ENCODE data around the gene PSME4.
"Not testable (repeated sequence)": the region's sequence is repeated elsewhere in the genome, so short reads cannot be mapped to it uniquely, and the experiment has no call there.

PSME4 gene

DNA sequence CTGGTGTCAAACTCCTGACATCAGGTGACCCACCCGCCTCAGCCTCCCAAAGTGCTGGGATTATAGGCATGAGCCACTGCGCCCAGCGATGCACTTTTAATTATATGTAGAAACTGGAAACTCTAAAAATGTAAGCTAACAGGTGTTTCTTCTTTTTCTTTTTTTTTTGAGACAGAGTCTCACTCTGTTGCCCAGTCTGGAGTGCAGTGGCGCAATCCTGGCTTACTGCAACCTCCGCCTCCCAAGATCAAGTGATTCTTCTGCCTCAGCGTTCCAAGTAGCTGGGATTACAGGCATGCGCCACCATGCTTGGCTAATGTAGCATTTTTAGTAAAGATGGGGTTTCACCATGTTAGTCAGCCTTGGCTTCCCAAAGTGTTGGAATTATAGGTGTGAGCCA, 129.1 kb downstream of the PSME4 start:
- not testable (repeated sequence) for DNase-seq

DNA sequence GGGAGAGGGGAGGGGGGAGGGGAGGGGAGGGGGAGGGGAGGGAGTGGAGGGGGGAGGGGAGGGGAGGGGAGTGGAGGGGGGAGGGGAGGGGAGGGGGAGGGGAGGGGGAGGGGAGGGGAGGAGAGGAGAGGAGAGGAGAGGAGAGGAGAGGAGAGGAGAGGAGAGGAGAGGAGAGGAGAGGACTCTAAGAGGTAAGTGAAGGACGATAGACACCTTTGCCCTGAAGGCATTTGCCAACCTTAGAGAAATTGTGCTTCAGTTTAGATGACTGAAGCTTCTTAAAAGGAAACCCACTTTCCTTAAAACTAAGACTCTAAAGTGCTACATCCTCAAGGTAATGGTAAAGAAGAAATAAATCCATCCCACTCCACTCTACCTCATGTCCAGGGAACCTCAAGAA, 130.2 kb downstream of the PSME4 start:
- no peak for DNase-seq

DNA sequence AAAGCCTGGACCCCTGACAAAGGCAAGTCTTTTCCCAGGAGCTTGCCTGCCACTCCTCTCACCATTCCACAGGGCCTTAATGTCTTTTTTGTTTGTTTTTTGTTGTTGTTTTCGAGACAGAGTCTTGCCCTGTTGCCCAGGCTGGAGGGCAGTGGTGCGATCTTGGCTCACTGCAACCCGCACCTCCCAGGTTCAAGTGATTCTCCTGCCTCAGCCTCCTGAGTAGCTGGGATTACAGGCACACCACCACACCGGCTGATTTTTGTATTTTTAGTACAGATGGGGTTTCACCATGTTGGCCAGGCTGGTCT, 140.9 kb downstream of the PSME4 start:
- DNase-seq, result not testable (repeated sequence)

DNA sequence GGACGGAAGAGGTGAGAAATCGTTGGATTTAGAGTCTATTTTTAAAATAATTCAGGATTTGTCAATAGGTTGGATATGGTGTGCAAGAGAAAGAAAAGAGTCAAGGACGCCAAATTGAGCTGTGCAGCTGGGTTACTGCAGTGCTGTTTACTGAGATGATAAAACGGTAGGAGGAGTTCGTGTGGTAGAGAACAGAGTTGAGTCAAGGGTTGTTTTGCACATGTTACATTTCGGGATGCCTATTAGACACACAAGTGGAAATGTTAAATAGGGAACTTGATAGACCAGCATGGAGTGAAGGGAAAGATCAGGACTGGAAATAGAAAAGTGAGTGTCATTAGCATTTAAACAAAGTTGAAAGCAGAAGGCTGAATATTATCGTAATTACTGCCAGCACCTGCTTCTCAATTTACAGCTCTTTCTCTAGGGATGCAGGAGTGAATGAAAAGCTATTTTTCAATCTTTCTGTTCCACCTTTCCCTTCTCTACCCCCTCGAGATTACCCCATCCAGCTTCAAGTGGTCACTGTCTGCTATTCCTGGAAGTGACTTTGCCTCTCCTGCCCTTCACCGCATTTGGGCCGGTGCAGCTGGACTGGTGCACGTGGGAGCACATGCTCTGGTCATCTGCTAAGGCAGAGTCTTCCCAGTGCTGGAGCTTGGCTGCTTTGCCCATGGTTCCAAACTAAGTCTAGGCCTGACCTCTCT, 141.4 kb downstream of the PSME4 start:
- no peak for DNase-seq

DNA sequence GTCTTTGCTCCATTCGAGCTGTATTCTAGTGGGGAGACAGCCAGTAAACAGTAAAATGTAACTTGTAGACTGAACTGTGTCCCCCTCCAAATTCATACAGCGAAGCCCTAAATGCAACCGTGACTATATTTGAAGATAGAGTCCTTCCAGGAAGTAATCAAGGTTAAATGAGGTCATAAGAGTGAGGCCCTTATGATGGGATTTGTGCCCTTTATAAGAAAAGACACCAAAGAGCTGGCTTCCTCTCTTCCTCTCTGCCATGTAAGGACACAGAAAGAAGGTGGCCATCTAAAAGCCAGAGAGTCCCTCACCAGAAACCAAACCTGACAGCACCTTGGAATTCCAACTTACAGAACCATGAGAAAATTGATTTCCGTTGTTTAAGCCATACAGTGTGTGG, 142.5 kb downstream of the PSME4 start:
- no peak for DNase-seq

DNA sequence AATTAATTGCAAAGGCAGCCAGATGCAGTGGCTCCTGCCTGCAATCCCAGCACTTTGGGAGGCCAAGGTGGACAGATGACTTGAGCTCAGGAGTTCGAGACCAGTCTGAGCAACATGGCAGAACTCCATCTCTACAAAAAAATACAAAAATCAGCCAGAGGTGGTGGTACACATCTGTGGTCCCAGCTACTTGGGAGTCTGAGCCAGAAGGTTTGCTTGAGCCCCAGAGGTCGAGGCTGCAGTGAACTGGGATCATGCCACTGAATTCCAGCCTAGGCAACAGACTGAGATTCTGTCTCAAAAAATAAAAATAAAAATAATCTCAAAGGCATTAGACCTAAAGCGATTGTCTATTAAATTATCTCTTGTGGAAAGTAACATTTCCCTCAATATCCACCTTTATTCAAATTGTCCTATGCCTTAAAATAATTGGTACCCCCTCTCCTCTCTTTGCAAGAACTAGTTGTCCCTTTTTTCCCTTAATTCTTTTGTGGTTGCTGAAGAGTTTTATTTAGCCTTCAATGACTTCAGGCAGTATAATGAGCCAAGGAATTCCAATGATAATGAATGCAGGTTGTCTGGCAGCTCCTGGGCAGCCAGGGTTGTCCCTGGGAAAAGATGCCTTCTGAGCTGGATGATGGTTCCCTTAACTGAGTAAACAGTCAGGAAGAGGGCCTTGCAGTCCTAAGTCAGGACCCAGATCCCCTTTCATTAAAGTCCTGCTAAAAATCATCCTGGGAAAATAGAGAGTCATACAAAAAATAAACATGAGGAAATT, 143.2 kb downstream of the PSME4 start:
- no peak for DNase-seq

DNA sequence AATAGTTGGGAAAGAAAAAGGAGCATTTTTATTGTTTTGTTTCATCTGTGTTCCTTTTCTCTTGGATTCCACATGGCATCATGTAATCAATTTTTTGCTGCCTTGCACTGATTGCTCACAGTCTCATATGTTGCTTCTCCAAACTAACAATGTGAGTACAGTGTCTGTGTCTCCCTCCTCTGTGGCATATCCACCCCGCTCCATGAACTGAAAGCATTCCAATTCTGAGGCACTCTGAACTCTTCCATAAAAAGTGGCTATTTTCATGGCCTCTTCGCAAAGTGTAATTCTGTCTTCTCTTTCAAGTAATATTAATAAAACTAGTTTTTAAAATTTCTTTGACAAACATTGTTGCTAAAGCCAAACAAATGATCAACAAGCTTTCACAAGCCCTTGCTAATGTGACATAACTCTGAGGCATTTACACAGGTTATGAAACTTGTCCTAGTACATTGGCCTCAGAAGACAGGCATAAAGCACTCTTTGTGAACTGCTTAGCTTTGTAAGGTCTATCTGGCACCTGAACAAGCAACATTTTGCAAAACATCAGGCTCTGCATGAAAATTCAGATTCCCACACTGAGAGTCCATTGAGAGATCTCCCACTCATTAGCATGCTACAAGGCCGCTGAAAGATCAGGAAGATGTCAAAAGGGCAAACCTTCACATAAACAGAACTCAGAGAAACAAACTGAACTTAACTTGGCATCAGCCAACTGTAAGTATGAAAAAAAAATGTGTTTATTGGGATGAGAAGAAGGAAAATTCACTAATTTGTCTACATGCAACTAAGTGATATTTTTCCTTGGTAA, 144.0 kb downstream of the PSME4 start:
- DNase-seq, result no peak

DNA sequence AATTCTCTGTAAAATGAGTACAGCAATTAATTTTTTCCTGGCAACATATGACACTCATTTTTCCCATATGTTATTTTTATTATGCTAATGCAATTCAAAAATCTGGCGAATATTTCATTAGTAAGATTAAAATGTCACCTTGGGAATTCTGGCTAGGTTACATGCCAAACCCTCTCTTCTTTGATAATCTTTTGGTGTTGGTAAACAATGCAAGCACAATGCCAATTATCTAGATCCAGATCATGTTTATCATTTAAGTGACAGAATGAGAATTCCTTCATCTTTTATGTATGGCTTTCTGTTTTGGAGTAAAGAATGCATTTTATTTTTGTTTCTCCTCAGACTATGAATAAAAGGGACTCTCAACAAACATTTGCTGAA, 144.8 kb downstream of the PSME4 start:
- no peak for DNase-seq

DNA sequence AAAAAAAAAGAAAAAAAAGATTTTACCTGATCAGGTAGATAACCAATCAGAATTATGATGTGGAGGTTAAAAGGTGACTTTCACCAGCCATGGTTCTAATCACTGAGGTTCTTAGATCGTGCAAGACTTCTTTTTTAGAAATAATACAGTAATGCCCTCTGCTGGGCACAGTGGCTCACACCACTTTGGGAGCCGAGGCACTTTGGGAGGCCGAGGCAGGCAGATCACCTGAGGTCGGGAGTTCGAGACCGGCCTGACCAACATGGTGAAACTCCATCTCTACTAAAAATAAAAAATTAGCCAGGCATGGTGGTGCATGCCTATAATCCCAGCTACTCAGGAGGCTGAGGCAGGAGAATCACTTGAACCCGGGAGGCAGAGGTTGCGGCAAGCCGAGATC, 147.2 kb downstream of the PSME4 start:
- not testable (repeated sequence) for DNase-seq

DNA sequence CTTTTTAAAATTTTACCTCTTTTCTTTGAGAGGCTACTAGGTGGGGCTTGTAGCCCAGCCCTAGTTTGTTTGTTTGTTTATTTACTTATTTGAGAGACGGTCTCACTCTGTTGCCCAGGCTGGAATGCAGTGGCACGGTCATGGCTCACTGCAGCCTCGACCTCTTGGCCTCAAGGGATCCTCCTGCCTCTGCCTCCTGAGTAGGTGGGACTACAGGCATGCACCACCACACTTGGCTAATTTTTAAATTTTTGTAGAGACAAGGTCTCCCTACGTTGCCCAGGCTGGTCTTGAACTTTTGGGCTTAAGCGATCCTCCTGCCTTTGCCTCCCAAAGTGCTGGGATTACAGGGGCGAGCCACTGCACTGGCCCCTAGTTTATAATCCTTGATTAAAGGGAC, 149.0 kb downstream of the PSME4 start:
- no peak for DNase-seq

DNA sequence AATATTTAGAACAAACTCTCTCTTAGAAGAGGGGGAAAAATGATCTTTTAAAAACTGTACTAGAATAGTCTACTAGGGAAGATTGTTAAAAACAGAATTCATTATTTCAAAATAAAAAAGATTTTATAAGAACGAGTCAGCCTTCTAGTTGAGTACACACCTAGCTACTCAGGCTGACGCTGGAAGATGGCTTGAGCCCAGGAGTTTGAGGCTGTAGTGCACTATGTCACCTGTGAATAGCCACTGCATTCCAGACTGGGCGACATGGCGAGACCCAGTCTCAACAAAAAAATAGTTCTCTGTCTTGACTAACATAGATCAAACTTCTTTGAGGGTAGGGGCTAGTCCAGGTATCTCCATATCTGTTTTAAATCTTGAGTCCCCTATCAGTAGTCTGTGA, 150.1 kb downstream of the PSME4 start:
- DNase-seq, result no peak

DNA sequence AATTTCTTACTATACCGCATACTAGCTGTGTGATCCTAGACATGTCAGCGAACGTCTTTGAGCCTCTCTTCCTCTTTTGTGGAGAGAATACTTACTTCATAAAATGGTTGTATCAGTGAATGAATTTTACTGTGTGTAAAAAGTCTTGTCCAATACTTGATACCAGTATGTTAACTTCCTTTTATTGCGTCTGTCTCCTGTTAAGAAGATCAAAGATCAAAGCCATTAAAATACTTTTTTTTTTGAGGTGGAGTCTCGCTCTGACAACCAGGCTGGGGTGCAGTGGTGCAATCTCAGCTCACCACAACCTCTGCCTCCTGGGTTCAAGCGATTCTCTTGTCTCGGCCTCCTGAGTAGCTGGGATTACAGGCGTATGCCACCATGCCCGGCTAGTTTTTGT, 150.7 kb downstream of the PSME4 start:
- DNase-seq, result no peak

DNA sequence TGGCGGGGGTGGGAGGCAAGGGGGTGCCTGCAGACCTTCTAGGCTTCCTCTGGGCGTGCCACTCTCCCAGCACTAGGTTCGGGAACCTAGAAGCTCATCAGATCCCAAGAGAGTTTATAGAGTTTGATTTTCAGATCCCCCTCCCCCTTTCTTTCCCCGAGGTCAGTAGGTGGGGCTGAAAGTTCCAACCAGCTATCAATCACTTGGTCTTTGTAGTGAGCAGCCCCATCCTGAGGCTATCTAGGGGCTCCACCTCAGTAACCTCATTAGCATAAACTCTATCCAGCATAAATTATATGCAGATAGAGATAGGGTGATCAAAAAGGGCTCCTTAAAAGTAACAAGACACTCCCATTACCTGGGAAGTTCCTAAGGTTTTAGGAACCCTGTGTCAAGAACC, 151.2 kb downstream of the PSME4 start:
- DNase-seq, result no peak

DNA sequence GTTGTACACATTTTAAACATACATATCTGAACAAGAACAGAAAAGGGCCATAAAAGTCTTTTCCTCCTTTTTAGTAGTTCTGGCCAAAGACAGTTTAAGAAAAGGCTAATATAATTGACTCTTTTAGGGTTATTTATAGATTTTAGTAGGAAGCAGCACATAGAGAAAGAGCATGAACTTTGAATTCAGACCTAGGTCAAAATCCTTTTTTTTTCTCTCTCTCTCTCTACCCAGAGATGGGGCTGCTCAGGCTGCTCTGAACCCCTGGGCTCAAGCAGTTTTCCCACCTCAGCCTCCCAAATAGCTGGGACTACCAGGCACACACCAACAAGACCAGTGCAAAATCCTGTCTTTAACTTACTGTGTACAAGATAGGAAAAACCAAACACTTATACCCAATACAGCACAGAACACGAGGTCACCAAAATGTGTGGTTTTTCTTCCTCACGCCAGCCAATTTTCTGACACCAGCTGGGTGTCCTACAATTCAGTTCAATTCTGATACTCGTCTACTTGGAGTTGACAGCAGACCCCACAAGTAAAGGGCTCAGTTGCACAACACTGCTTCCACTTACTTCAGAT, 151.8 kb downstream of the PSME4 start:
- no peak for DNase-seq
